GM12873 (cell line): ENCODE measurements around the gene TBC1D22A.

Source experiments
- TF ChIP-seq, protein P1 (sequence below): IDR thresholded peaks from 2 replicates; pipeline ENCODE4 v1.5.1; 2012; ENCODE audit warnings: low read depth, mild to moderate bottlenecking, moderate library complexity, low read length, control low read depth; ENCODE audit not compliant: insufficient read depth; ENCODE audit errors: missing control alignments

The TBC1D22A gene

GRCh38 chr22:47071807-47072641, 309.6 kb downstream of the TBC1D22A start:
- TF ChIP-seq, protein P1, sequence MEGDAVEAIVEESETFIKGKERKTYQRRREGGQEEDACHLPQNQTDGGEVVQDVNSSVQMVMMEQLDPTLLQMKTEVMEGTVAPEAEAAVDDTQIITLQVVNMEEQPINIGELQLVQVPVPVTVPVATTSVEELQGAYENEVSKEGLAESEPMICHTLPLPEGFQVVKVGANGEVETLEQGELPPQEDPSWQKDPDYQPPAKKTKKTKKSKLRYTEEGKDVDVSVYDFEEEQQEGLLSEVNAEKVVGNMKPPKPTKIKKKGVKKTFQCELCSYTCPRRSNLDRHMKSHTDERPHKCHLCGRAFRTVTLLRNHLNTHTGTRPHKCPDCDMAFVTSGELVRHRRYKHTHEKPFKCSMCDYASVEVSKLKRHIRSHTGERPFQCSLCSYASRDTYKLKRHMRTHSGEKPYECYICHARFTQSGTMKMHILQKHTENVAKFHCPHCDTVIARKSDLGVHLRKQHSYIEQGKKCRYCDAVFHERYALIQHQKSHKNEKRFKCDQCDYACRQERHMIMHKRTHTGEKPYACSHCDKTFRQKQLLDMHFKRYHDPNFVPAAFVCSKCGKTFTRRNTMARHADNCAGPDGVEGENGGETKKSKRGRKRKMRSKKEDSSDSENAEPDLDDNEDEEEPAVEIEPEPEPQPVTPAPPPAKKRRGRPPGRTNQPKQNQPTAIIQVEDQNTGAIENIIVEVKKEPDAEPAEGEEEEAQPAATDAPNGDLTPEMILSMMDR = no peak

GRCh38 chr22:47072642-47072967, 310.2 kb downstream of the TBC1D22A start:
- TF ChIP-seq, protein P1 = no peak

DNA sequence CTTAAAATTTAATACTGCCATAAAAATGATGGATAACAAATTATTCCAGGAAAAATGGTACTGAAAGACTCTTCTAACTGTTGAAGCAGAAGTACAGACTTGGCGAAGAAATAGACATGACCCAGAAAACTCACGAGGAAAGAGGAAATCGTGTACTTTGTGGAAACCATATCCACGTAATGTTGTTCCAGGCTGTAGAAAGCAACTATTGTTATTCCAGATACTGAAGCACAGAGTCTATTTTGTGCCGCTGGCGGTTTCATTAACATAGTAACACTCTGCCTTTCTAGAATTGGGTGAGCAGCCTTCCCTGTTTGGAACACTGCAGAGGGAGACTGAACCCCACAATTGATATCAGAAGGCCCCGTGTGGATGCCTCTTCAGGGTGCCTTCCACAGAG, 310.6 kb downstream of the TBC1D22A start:
- TF ChIP-seq, protein P1 = no peak

DNA sequence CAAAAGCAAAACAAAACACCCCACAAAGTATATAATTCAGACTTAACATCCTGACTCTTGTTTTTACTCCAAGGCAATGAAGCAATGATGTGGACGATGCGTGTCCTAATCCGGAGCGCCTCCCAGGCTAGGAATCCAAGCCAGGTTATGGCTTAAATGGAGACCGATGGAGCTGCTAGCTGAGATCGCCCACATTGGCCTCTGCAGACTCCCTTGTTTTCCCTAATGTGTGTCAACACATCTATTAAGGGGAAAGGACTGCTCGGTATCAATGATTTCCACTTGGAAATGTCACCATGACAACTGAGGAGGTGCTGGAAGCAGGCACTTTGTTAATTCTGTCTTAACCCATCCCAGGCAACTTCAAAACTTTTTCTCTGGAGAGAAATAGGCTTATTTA, 311.7 kb downstream of the TBC1D22A start:
- TF ChIP-seq, protein P1 = no peak

- TF ChIP-seq, protein P1 = no peak
Measured at GRCh38 chr22:47075568-47075967, 313.1 kb downstream of the TBC1D22A start.

GRCh38 chr22:47076758-47077157, 314.3 kb downstream of the TBC1D22A start:
- TF ChIP-seq, protein P1 = no peak

DNA sequence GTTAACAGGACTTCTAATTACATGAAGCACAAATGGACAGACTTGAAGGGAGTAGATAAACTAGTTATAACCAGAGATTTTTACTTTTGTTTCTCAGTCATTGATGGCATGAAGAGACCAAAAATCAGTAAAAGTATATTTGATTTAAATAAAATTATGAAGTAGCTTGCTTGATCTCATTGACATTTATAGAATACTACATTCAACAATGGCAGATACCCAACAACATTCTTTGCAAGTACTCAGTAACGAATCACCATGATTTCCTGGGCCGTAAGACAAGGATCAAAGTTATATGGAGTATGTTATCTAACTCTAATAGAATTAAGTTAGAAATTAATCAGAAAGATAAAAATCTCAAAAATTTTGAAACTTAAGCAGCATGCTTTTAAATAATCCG, 317.6 kb downstream of the TBC1D22A start:
- TF ChIP-seq, protein P1 = no peak
